Coronary artery (tissue), 2 donors: Measurements from ENCODE around the gene TBL1X.

ENCODE experiments used
- DNase-seq: peaks from one replicate; pipeline ENCODE4 v3.0.0-alpha.2; 2017; ENCODE audit warnings: low spot score
- H3K27ac ChIP-seq, 2 donors: fragments of 200-600 bp; sonication (generic); one replicate each; pipeline ENCODE4 v1.5.1; 2016 to 2019
- H3K4me3 ChIP-seq: fragments of 200-600 bp; sonication (generic); 2 replicates; pipeline ENCODE4 v1.5.1; 2016; ENCODE audit warnings: mild to moderate bottlenecking, moderate library complexity
- TF ChIP-seq, protein P1 (sequence below): fragments of 200-600 bp; sonication (generic); IDR thresholded peaks from one replicate; pipeline ENCODE4 v1.5.1; 2019; ENCODE audit warnings: antibody characterized with exemption

The TBL1X gene

DNA sequence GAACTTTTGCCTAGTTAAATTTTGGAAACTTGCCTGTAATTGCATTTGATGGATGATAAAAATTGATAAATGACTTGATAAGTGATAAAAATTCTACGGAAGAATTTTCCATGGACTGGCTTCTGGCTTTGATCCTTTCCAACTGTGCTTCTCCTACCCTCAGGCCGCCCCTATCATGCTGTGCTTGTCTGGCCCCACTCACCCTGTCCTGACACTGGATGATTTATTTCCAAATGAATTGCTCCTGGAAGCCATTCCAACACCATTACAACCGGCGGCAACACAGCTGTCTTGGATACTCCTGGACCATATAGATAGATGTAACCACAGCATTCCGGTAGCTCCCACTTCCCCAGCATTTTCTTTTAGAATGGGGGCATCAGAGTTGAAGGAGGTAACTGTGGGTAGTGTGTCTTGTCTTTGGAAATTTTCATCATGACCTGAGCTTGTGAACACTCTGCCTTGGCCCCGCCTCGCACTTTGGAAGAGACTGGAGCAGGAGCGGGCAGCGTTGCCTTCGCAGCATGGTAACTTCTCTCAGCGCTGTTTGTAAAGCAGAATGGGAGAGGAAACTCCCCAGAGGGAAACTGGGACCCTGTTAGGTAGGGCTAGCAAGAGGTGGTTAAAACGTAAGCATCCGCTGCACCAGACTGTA is 77.4 kb downstream of the TBL1X start:
- TF ChIP-seq, protein P1, sequence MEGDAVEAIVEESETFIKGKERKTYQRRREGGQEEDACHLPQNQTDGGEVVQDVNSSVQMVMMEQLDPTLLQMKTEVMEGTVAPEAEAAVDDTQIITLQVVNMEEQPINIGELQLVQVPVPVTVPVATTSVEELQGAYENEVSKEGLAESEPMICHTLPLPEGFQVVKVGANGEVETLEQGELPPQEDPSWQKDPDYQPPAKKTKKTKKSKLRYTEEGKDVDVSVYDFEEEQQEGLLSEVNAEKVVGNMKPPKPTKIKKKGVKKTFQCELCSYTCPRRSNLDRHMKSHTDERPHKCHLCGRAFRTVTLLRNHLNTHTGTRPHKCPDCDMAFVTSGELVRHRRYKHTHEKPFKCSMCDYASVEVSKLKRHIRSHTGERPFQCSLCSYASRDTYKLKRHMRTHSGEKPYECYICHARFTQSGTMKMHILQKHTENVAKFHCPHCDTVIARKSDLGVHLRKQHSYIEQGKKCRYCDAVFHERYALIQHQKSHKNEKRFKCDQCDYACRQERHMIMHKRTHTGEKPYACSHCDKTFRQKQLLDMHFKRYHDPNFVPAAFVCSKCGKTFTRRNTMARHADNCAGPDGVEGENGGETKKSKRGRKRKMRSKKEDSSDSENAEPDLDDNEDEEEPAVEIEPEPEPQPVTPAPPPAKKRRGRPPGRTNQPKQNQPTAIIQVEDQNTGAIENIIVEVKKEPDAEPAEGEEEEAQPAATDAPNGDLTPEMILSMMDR, result no peak
- no peak overlapping the region for H3K4me3 ChIP-seq
- H3K27ac ChIP-seq, result no peak overlapping the region
- no peak for DNase-seq

DNA sequence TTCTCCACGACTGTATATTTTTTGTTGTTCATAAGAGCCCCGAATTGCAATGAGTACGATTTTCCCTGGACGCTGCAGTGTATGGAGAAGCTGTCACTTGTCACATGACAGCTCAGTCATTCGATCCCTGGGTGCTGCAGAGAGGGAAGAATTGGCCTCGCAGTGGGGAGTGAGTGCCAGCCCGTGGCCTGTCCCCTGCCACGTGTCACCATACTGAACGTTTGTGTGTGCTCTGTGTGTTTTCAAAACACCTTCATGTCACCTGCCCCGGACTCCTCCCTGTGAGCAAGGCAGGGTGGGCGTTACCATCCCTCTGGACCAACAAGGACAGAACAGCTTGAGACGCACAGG is 77.9 kb downstream of the TBL1X start:
- Histone ChIP-seq H3K4me3 (no peak overlapping the region), H3K27ac (no peak overlapping the region)
- TF ChIP-seq, protein P1, result no peak
- no peak for DNase-seq

DNA sequence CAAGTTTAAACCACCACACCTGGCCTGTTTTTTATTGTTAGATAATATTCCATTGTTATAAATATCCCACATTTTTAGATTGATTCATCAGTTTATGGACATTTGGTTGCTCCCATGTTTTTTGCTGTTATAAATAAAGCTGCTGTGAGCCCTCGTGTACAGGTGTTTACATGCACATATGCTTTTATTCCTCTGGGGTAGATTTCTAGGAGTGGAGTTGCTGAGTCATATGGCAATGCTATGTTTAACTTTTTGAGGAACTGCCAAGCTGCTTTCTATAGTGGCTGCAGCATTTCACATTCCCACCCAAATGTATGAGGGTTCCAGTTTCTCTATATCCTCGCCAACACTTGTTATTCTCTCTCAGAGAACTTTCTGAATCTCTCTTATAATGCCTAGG is 90.5 kb downstream of the TBL1X start:
- TF ChIP-seq, protein P1, result no peak
- Histone ChIP-seq H3K27ac (no peak overlapping the region), H3K4me3 (no peak overlapping the region)
- DNase-seq, result no peak

DNA sequence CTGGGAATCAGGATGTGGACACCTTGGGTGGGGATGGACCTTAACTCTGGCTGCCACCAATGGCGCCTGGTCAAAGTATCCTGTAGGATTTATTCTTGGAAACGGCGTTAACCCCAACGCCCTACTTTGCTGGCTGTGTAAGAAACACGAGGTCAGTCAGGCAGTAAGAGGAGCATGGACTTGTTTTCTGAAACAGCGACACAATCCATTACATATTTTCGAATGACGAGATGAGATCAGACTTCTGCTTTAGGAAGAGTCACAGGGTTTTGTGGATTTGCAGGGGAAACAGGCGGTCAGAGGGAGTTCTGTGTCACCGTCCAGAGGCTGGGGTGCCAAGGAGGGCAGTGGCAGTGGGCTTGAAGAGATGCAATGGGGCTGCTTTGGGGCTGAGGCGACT is 92.2 kb downstream of the TBL1X start:
- Histone ChIP-seq H3K27ac (no peak overlapping the region), H3K4me3 (no peak overlapping the region)
- no peak for DNase-seq
- TF ChIP-seq, protein P1, result no peak

DNA sequence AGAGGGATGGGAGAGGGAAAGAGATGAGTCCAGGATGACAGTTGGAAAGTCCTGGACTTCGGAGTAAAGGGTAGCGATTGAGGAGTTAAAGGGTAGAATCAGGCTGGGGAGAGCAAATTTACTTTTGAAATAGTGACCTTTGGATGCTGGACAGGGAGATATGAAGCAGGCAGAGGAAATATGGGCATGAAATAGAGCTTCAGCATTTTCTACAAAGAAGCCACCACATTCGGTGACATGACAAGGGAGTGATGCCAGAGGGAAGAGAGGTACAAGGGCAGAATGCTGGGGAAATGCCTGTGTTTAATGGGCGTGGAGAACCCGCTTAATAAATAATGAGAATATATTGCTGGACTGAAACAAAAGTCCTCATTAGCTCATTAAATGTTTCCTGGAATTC is 92.7 kb downstream of the TBL1X start:
- TF ChIP-seq, protein P1, result no peak

DNA sequence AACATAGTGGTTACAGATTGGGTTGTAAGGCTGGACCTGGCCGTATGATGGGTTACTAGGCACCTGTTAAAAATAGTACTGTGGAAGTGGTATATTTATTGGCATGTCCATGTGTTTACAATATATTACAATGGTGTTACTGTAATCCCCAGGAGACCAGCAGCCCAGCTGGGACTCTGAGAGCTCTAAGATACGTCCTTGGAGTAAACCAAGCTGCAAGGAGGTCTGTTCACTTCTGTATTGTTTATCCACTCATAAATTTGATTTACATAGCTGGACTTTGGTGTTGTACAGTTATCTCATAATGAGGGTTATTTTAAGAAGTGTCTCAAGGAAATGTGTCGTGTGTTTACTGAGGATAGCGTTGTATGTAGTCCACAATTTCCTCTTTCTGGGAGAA is 93.8 kb downstream of the TBL1X start:
- no peak for DNase-seq
- H3K4me3 ChIP-seq, result no peak overlapping the region
- no peak overlapping the region for H3K27ac ChIP-seq
- TF ChIP-seq, protein P1, result no peak

More for the DNA sequence above, 92.7 kb downstream of the TBL1X start:
- DNase-seq, result no peak
- H3K4me3 ChIP-seq, result no peak overlapping the region
- no peak overlapping the region for H3K27ac ChIP-seq

DNA sequence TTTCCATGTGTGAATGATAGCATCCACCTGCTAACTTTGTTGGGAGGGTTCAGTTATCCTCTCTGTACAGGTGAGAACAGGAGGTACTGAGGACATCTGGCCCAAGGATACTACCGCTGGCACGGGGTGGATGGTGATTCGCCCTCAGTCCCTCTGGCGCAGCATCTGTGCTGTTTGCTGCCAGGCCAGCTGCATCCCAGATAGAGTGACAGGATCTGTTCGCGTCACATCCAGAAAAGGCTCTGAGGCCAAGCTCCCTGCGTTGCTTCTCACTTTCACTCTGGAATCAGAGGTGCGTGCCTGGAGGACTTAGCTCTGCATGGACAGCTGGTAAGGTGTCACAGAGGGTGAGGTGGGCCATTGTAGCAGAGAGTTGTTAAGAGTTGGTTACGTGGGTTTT is 95.4 kb downstream of the TBL1X start:
- no peak overlapping the region for H3K4me3 ChIP-seq
- DNase-seq, result no peak
- H3K27ac ChIP-seq, result no peak overlapping the region
- TF ChIP-seq, protein P1, result no peak
